Stimulated activated CD8-positive, alpha-beta memory T cell treated with anti-CD3 and anti-CD28 coated beads, Interleukin-15, amount 100 ng/mL, for 1 hour (primary cell): ENCODE measurements around the gene ATP8A2.

Experiments
- DNase-seq: peaks from one replicate; pipeline ENCODE4 v3.0.0-alpha.2; 2020; ENCODE audit warnings: low read depth

Gene ATP8A2

GRCh38 chr13:25684491-25684890 lies 312.7 kb downstream of the ATP8A2 start:
- no peak for DNase-seq

DNA sequence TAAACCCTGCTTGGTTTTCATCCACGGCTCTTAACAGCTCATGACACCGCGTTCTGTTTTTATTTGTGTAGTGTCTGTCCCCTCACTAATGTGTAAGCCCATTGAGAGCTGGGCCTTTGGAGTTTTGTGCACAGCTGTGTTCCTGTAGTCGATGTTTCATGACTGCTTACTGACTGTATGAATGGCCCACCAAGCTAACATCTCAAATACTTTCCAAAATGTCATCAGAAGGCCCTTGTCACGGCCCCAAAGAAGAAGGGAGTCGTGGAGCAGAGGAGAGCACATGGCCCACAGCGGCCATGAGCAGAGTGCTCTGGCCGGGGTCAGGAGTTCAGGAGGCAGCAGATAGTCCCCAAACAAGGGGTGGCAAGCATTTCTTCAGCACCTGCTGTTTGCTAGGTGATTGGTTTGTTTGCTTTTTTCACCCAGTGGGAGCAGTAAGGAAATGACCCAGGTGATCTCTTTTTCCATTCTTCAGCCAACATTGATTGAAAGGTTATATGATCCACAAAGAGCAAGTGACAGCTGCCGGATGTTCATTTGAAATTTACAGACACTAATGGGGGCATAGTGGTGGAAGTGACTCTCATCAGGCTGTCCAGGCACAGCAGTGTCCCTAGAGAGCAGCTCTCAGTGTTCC lies 315.2 kb downstream of the ATP8A2 start:
- no peak for DNase-seq

GRCh38 chr13:25687471-25688225 lies 315.9 kb downstream of the ATP8A2 start:
- no peak for DNase-seq

- no peak for DNase-seq
These were observed 316.8 kb downstream of the ATP8A2 start for GRCh38 chr13:25688536-25688935.

GRCh38 chr13:25689539-25689938 lies 317.8 kb downstream of the ATP8A2 start:
- DNase-seq: no peak

GRCh38 chr13:25690582-25690981 lies 318.8 kb downstream of the ATP8A2 start:
- no peak for DNase-seq

GRCh38 chr13:25691654-25692053 lies 319.9 kb downstream of the ATP8A2 start:
- DNase-seq: no peak

DNA sequence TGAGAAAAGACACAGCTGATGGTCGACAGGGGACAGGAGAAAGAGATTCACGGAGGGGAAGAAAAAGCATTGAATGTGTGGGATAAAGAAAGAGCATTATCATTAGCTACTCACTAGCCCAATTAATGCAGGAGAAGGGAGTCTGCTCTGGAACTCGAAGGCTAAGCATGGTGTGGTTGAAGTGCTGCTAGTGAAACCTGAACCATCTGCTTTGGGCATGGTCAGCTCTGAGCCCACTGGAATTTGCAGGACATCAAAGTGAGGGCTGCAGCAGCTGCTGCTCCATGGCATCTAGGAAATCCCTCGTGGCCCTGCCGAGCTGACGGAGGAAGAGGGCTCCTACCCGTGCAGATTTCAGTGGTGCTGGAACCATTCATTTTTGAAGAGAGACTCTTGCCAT lies 320.3 kb downstream of the ATP8A2 start:
- DNase-seq: no peak

DNA sequence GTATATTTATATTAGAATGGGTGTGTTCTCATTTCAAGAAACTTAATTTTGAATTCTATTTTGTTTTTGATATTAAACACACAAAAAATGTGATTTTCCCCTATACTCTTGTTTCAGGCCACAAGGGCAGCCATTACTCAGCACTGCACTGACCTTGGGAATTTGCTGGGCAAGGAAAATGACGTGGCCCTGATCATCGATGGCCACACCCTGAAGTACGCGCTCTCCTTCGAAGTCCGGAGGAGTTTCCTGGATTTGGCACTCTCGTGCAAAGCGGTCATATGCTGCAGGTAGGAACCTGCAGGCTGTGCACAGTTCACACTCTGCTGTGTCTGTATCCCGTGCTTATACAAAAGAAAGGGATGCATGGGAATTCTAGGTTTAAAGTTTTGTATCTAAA lies 327.3 kb downstream of the ATP8A2 start:
- DNase-seq: no peak

DNA sequence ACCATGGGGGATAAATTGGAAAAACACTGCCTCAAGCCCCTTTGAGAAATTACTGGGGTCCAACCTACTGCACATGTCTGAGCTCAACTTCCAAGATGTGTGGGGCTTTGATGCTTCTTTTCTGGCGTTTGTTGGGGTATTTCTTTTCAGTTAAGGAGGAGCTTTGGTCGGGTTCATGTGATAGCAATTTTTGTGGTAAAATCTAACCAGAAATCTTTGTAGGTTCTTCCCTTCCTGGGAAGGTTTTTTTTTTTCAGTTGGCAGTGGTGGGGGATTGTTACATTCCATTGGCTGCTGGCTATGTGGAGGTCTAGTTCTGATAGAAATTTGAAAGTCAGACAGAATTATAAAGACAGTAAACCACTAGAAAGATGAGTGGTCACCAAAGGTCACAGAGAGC lies 327.8 kb downstream of the ATP8A2 start:
- DNase-seq: no peak

DNA sequence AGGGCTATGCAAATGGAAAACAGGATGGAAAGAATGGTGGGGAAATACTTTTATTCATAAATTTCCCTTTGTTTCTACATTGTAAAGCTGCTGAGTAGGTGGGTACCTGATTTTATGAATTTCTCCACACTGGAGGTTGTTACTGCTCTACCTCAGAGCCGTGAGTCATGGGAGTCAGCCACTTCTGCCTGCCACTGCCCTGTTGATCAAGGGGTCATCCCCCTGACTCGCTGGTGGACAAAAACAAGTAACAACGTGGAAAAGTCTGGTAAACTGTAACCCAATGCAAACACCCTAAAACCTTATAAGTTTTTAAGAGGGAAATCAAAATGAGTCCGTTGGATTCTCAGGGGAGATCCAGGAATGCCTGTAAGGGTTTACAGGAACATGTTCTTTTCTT lies 329.5 kb downstream of the ATP8A2 start:
- DNase-seq: no peak

DNA sequence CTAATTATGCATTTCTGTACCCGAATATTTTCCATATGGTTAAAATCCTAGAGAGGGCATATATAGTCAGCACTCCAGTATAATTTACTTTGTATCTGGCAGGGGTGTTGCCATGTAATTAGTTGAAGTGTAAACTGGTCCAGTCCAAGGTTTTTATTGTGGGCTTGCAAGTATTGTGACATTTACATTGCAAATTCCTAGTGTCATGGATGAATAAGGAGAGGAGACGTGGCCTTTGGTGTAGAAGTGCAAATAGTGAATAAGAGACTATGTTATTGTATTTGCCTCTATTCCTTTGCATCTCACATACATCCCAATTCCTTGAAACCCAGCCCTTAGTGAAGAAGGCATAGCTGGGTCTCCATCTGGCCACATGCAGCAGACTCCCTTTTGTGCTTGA lies 330.6 kb downstream of the ATP8A2 start:
- DNase-seq: no peak

DNA sequence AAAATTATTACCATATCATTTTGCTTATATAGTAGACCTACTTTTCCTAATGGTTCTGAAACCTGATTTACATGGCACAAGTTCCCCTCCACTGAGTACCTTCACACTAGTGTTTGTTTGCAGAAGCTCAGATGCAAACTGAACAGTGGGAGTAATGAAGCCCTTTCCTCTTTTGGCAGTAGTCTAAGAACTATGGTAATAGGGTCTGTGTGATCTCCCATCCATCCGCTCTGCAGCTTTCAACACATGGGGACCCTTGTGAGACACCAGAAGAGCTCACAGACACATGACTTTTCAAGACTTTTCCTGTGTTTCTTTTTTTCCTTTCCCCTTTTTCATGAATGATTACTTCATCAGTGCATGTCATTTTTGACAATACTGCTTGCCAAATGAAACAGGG lies 336.0 kb downstream of the ATP8A2 start:
- no peak for DNase-seq

DNA sequence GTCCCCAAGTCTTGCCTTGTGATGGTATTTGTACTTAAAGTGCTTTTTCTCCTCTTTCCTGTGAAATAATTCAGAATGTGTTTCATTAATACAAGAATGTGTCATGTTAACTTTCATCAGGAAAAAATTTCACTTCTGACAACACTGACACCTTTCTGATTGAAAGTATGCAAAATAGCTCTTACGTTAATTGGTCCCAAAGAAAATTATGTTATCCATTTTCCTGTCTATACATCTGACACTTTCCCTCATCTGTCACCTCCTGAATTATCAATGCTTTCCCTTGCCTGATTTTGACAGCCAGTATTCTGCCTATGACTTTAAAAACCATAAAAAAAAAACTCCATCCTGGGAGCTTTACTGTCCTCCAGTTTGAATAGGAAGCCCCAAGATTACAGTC lies 336.5 kb downstream of the ATP8A2 start:
- no peak for DNase-seq

- no peak for DNase-seq
These were observed 337.3 kb downstream of the ATP8A2 start for GRCh38 chr13:25709088-25709487.

- no peak for DNase-seq
These were observed 344.0 kb downstream of the ATP8A2 start for GRCh38 chr13:25715760-25716159.

DNA sequence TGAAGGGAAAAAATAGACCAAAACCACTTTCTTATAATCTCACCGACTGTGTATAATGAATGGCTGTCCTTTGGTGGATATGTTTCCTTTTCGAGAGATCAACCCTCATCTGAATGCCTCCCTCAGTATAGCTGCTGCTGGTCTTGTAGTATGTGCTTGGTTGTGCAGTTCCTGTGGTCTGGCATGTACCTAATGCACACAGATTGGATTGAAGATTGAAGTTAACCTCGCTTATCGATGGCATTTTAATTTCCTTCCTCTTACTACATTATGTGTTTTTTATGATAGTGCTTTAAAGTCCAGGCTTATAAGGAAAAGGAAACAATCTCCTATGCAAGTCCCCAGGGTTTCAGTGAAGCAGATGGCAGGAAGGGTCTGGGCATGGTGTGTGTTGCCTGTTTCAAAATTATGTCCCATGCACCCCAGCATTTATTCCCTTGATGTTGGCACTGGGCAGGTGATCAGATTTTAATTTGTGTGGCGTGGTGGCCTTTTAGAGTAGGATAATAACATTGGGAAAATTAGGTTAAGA lies 346.0 kb downstream of the ATP8A2 start:
- no peak for DNase-seq

DNA sequence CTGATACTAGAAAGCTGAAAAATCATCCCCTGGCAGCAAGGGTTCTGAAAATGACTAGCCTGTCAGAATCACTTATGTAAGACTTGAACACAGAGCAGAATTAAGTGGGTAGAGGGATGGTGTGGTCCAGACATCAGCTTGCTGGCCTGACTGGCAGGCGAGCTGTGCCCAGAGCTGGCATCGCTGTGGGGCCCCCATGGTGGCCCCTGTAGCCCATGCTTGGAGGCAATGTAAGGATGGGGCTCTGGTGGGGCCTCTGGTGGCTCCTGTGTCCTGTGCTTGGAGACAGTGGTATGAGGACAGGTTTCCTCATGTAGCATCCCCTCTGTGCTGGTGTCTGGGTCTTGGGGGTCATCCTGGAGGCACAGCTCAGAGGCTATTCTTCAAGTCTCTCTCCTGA lies 347.9 kb downstream of the ATP8A2 start:
- DNase-seq: no peak

DNA sequence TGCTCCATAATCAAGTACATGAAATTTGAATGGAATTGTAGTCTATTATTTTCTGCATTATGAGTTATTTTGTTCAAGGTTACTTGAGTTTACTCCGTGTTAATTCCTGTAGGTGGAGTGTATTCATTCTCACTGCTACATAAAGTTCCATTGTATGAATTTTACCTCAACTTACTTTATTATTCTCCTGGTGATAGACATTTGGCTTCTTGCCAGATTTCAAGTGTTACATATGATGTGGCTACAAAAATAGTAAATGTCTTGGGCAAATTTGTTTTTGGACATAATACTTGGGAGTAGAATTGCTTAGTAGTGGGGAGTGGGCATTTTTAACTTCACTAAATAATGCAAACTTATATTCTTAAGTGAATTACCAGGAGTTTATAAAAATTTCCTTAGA lies 351.1 kb downstream of the ATP8A2 start:
- DNase-seq: no peak

- DNase-seq: no peak
These were observed 353.3 kb downstream of the ATP8A2 start for GRCh38 chr13:25725104-25725503.

DNA sequence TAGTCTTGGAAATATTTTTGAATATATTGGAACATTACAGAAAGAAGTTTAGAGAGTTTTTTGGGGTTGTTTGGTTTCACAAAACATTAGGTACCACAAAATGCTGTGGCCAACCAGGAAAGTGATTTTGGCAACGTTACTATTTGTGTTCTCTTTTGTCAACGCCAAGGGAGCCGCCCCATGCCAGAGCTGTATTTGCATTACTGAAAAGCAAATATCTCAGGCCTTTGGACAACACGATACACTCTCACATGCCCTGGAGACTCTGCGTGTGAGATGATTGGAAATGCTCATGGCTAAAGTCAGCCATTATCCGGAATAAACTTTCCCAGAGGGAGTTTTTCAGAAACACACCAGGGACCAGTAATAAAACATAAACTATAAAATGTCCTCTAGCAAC lies 355.5 kb downstream of the ATP8A2 start:
- DNase-seq: no peak

DNA sequence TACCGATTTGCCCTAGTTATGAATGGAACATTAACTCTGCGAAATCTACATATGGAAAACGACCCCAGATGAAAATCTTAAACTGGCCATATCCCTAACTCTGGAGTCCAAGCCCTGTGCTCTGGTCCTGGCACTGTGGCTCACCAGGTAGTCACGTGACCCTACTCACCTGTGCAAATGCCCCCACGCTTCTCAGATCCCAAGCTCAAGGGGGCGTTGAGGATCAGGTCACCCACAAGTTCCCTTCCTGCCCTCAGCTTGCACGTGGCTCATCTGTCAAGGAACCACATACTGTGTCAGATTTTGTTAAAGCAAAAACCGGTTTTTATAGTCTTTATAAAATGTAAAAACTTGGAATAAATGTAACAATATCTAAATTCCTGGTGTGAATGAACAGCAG lies 356.0 kb downstream of the ATP8A2 start:
- no peak for DNase-seq

DNA sequence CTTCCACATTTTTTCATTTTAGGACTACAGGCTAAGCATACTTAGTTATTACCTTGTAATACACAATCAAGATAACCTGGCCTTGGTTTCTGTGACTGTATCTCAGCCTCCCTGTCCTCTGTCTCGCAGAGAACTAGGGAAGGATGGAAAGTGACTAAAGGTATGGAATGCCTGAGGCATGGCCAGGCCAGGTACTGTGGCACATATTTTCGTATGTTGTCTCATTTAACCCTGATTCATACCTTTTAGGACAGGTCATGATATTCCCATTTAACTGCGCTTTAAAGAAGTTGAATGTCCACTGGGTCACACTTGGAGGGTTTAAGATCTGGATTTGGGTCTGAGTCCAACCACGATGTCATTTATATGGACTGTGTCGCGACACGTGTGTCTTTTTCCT lies 357.4 kb downstream of the ATP8A2 start:
- no peak for DNase-seq

GRCh38 chr13:25731037-25731436 lies 359.3 kb downstream of the ATP8A2 start:
- no peak for DNase-seq
